Cardiac fibroblast (primary cell): ENCODE data around the gene TNFRSF12A.
A peak's percentile ranks its signal among the peaks of the same experiment; 100 is the strongest.
"Not testable (repeated sequence)": the region's sequence is repeated elsewhere in the genome, so short reads cannot be mapped to it uniquely, and the experiment has no call there.

Experiments used
- DNase-seq, 2 donors: peaks; one replicate each; pipeline versions ENCODE4 v3.0.0 to v3.0.0-alpha.2; 2010; ENCODE audit warnings: low read depth in 2 of 2
- H3K4me3 ChIP-seq, 2 donors: replicated peaks in 1 of 2; 1 replicate in 1 of 2; 2 replicates in 1 of 2; pipeline ENCODE4 v1.5.1; 2011; ENCODE audit warnings: low read depth in 2 of 2, low read length in 2 of 2, mild to moderate bottlenecking in 2 of 2, moderate library complexity in 1 of 2
- TF ChIP-seq, protein P1 (sequence below): IDR thresholded peaks from one replicate; pipeline ENCODE4 v1.5.1; 2011; ENCODE audit warnings: low read depth, mild to moderate bottlenecking, low read length, inconsistent platforms

Gene TNFRSF12A

GRCh38 chr16:3054965-3055733 is 35.0 kb downstream of the TNFRSF12A start:
- no peak for DNase-seq
- H3K4me3 ChIP-seq = no peak overlapping the region
- TF ChIP-seq, protein P1, sequence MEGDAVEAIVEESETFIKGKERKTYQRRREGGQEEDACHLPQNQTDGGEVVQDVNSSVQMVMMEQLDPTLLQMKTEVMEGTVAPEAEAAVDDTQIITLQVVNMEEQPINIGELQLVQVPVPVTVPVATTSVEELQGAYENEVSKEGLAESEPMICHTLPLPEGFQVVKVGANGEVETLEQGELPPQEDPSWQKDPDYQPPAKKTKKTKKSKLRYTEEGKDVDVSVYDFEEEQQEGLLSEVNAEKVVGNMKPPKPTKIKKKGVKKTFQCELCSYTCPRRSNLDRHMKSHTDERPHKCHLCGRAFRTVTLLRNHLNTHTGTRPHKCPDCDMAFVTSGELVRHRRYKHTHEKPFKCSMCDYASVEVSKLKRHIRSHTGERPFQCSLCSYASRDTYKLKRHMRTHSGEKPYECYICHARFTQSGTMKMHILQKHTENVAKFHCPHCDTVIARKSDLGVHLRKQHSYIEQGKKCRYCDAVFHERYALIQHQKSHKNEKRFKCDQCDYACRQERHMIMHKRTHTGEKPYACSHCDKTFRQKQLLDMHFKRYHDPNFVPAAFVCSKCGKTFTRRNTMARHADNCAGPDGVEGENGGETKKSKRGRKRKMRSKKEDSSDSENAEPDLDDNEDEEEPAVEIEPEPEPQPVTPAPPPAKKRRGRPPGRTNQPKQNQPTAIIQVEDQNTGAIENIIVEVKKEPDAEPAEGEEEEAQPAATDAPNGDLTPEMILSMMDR = no peak

- DNase-seq, H3K4me3 ChIP-seq: not testable (repeated sequence)
Measured at GRCh38 chr16:3055734-3056115, 35.6 kb downstream of the TNFRSF12A start.

GRCh38 chr16:3056336-3057180 is 36.4 kb downstream of the TNFRSF12A start:
- no peak for DNase-seq
- TF ChIP-seq, protein P1 = no peak
- H3K4me3 ChIP-seq = no peak overlapping the region

DNA sequence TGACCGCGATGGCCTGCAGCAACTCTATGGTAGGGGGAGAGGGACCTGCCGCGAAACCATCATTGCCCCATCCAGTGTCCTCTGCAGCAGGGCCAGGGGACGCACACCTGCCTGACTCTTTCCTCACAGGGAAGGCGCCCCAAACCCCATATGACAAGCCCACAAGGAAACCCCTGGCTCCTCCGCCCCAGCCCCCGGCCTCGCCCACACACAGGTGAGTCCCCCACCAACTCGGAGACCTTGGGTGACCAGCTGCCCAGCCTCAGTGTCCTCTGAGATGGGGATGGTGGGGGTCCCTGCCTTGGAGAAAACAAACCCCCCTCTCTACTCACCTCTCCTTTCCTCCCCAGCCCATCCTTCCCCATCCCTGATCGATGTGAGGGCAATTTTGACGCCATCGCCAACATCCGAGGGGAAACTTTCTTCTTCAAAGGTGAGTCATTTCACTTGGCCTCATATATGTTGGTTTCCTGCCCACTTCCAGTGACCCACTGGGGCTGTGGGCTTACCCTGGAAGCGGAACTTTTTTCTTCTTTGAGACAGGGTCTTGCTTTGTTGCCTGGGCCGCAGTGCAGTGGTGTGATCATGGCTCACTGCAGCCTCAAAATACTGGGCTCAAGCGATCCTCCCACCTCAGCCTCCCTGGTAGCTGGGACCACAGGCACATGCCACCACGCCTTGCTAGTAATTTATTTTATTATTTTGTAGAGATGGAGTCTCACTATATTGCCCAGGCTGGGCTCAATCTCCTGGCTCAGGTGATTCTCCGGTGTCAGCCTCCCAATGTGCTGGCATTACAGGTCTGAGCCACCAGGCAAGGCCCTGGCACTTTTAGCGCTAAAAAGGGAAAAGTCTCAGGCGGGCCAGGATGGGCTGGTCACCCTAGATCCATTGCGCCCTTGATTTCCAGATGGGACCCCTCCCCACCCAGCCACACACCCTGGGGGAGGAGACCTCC is 37.3 kb downstream of the TNFRSF12A start:
- TF ChIP-seq, protein P1 = no peak
- peak overlapping the region; percentile 8 to 82 for H3K4me3 ChIP-seq
- DNase-seq = no peak

GRCh38 chr16:3058139-3059030 is 38.2 kb downstream of the TNFRSF12A start:
- TF ChIP-seq, protein P1 = no peak
- DNase-seq = peak; percentile 39 to 43
- peak overlapping the region; percentile 82 to 96 for H3K4me3 ChIP-seq

GRCh38 chr16:3059041-3059722 is 39.0 kb downstream of the TNFRSF12A start:
- TF ChIP-seq, protein P1 = peak; percentile 46
- peak overlapping the region; percentile 82 to 96 for H3K4me3 ChIP-seq
- peak; percentile 84 to 92 for DNase-seq
